Muscle of back (tissue), 11 donors: ENCODE measurements around the gene JUP. TPM values are rescaled to one million over a fixed set of nuclear protein-coding genes. Genes with fewer than 3 reads are reported as not detected.

Source experiments
- DNase-seq, 3 donors: peaks; one replicate each; pipeline versions ENCODE4 v3.0.0 to v3.0.0-alpha.2; 2013
- polyA plus RNA-seq, 10 donors: library from polyadenylated mRNA; unstranded; fragments of 120-200 nt; gene quantifications; one replicate each; pipeline ENCODE4 v1.2.1, GENCODE V29; 2013; ENCODE audit not compliant: insufficient read length in 10 of 10

JUP gene
- polyA plus RNA-seq, 10 donors = 26.8 to 68.0 (median 32.1) TPM

DNA sequence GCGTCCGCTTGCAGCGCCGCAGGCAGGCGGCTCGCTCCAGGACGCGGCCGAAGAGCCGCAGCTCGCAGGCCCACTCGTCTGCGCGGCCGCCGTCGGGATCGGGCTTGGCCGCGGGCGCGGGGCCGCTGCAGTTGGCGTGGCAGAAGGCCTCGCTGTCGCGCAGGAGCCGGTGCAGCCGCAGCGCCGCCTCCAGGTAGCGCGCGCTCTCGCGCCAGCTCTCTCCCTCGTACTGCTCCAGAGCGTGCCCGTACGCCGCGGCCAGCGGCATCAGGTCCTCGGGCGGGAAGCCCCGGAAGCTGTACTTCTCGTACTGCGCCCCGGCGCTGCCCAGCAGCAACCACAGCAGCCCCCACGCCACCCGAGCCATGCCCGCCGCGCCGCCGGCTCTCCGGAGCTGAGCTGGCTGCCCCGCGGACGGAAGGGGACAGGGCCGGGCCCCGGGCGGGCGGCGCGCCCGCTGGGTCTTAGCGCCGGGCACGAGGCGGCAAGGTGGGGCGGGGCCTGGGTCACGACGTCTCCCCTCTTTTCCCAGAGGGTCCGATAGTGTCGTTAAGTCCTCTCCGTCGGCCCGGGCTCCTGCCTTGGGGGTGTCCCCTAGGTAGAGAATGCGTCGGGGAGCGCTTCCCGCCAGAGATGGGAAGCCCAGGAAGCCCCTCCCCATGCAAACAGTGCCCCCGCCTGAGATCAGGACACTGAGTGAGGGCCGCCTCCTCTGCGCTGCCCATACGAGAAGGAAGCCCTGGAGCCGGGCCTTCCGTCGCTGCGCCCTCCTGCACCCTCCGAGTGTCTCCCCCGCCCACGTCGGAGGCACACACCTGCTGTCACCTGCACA is 25.3 kb upstream of the JUP start, which contains the start of gene P3H4:
TSS of gene P3H4 (minus strand) at position 401 of the 832 bp plus-strand sequence. CDS start at position 367, 34 bp downstream.
- DNase-seq = peak; percentile 78 to 98 (median 91)

DNA sequence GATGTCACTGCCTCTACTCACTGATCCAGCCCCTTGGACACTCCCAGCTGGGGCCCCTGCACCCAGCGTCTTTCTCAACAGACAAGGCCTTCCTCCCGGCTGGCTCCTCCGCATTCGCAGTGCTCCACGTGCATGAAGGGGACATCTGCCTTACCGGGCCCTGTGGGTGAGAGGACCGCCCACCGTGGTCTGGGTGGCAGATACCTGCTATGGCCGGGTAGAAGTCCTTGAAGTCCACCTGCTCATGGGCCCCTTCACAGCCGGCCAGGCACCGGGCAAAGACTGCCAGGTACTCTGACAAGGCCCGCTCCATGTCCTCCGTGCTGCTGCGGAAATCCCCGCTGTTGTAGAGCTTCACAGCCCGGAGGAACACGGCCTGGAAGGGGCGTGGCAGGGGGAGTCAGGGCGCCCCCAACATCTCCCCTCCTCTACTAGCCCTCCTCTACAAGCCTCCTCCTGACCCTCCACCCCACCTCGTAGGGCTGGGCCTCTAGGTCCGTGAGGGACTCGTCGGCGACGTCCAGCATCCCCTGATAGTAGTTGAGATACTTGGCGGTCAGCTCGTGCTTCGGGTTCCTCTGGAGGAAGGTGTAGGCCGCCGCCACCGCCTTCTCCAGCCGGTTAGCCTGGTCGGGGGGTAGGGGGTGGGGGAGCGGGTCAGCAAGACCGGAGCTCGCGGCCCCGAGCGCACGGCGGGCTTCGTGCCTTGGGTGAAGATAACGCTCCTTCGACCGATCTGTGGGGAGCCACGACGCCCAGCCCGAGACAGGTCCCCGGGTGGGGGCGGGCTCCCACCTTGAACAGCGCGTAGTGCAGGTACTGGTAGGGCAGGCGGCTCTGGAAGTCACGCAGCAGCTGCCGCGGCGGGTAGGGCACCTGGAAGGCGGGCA is 24.4 kb upstream of the JUP start:
- DNase-seq = no peak

- DNase-seq = no peak
These were observed 20.4 kb upstream of the JUP start for GRCh38 chr17:41806685-41807445.

GRCh38 chr17:41803049-41804020 is 16.8 kb upstream of the JUP start:
- DNase-seq = peak in 1 of 3 donors; percentile 33

DNA sequence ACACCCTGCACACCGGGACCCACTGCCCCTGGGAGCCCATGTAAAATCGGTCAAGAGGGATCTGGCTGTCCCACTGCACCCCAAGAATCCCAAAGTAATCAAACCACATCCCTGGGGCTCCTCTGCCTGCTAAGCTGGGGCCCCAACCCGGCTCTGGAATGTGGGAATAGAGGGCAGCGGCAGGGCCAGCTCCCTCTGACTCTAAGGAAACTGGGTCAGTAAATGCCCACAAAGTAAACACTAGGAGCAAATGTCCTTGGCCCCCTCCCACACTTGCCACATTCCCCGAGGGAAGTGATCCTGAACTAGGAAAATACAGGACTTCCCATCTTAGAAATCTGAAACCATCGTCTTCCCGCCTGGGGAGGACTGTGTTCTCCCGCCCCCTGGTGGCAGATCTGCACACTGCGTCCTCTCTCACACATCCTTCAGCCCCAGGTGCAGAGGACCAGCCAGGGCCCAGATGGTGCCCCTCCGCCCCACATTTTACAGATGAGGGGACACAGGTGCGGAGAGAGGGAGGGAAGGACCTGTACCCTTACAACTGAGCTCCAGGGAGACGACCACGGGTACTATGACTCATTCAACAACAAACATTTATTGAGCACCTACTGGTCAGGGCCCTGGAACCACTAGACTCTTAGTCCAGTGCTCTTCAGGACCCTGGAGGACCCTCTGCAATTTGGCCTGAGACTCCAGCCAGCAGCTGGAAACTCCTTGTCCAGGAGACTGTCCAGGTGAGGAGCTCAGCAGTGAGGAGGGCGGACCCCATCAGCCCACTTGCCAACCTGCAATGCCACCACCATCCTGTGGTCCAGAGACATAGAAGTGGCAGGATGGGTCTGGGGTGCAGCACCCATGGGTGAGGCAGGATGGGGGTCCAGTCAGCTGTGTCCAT is 15.1 kb upstream of the JUP start:
- peak; percentile 64 to 91 (median 86) for DNase-seq

- DNase-seq = no peak
These were observed 14.3 kb upstream of the JUP start for GRCh38 chr17:41800601-41801373.

- DNase-seq = no peak
These were observed 12.9 kb upstream of the JUP start for GRCh38 chr17:41799366-41799765.

- no peak for DNase-seq
These were observed 10.9 kb upstream of the JUP start for GRCh38 chr17:41797377-41797776.

- no peak for DNase-seq
These were observed 9.8 kb upstream of the JUP start for GRCh38 chr17:41796121-41796895.

DNA sequence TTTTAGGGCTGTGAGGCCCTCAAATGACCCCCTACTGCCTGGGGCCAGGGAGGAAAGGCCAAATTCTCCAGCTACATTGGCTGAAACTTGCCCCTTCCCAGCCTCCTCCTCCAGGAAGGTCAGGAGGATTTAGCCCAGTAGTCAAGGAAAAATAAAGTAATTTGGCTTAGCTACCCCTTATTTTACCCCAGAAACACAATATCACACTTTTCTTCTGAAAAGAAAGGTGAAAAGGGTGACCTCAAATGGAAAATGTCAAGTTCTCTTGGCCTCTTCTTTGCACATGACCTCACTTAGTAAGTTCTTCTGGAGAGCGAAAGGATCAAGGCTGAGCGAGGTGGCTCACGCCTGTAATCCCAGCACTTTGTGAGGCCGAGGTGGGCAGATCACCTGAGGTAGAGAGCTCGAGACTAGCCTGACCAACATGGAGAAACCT is 8.0 kb upstream of the JUP start:
- no peak for DNase-seq

GRCh38 chr17:41793784-41794539 is 7.5 kb upstream of the JUP start:
- DNase-seq = no peak

DNA sequence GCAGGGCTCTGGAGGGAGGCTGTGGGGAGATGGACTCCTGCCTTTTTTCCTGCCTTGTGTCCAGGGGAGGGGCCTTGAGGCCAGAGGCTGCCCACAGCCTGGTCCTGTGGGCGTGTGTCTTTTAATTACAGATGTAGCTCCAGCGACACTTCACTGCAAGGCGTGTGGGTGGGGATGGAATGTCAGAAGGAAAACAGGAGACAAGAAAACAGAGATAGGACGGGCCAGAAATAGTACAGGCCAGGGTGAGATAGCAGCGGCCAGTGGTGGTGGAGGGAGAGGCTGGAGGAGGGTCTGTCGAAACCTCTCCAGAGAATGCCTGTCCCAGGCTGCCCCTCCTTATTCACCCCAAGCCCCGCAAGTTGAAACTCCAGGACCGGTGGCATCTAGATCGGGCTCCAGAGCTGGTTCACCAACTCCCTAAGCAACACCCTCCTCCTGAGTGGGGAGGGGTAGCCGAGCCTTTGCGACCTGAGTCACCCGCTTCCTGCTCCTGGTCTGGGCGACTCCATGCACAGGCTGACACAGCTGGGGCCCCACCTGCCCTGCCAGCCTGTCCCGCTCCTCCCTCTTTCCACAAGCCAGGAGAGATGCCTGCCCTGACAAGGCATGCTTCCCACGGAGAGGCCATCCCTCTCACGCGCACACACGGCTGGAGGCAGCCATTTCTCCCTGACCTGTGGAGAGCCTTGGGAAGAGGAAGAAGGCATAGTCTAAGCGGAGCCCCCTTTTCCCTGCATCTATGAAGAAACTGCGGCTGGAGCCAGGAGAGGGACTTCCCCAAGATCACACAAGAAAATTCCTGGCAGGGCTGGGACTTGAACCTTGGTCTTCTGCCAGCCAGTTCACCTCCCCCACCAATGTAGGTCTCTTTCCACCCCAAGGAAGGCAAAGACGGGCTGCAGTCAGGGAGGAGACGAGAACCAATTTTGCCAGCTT is 6.6 kb upstream of the JUP start:
- no peak for DNase-seq

- DNase-seq = no peak
These were observed 509 bp upstream of the JUP start for GRCh38 chr17:41787021-41787418.

- DNase-seq = no peak
These were observed 668 bp downstream of the JUP start for GRCh38 chr17:41785859-41786226.

DNA sequence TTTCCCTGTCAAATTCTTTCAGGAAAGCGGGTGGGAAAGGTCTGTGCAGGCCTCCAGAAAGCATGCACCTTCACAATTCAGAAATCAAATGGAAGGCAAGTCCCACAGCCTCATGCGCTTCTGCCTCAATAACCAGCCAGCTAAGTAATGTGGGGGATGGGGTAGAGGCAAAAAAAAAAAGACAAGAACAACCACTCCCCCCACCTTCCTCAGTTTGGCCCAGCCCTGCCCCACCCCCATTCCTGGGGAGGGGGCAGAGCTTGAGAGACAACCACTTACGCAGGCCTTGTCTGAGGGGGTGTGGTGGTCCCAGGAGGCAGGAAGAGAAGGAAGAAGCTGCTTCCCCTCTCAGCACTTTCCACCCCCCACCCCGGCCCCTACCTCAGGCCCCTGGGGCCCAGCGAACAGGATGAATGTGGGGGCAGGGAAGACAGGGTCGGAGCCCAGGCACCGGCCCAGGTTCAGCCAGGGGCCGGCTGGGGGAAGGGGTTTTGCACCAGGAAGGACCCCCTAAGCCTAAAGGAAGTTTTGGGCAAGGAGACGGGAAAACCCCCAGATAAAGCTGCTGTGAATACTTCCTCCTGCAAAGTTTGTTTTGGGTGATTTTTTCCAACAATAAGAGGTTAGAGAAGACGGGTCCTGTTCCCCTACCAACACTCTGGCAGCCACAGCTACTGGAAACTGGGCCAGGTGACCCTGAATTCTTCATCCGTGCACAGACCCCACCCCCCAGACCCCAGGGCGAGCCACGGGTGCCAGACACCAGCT is 1.2 kb downstream of the JUP start:
- peak in 2 of 3 donors; percentile 57 to 83 for DNase-seq
